Breast epithelium (tissue), 3 donors: ENCODE results near the gene PPP2R3B.

ENCODE experiments used
- CTCF ChIP-seq, 3 donors: fragments of 450-650 bp; IDR thresholded peaks; one replicate each; pipeline ENCODE4 v1.5.1; 2016 to 2017; ENCODE audit warnings: antibody characterized with exemption in 3 of 3, mild to moderate bottlenecking in 3 of 3, moderate library complexity in 3 of 3
- POLR2AphosphoS5 ChIP-seq, 3 donors: sonication (generic); formaldehyde crosslinking; IDR thresholded peaks; one replicate each; pipeline ENCODE4 v1.6.1; 2017; ENCODE audit warnings: antibody characterized with exemption in 3 of 3

- no peak for TF ChIP-seq CTCF (IDR thresholded peaks at IDR 0.05)
- TF ChIP-seq POLR2AphosphoS5 (IDR thresholded peaks at IDR 0.05), result no peak
Observed at GRCh38 chrX:392575-392846, 5.8 kb upstream of the PPP2R3B start.
